MG63 (cell line): ENCODE data around the gene PHLDB3. TPM values are rescaled to one million over a fixed set of nuclear protein-coding genes. Genes with fewer than 3 reads are reported as not detected.
"Not testable (repeated sequence)": the region's sequence is repeated elsewhere in the genome, so short reads cannot be mapped to it uniquely, and the experiment has no call there.

Experiments used
- DNase-seq: peaks from one replicate; pipeline ENCODE4 v3.0.0-alpha.2; 2020
- H3K27me3 ChIP-seq: fragments of 250-450 bp; sonication (Bioruptor Pico); 2 replicates; pipeline ENCODE4 v1.5.1; 2020; ENCODE audit warnings: mild to moderate bottlenecking, moderate library complexity
- H3K36me3 ChIP-seq: fragments of 250-450 bp; sonication (Bioruptor Pico); 2 replicates; pipeline ENCODE4 v1.5.1; 2020; ENCODE audit warnings: mild to moderate bottlenecking, moderate library complexity
- H3K4me3 ChIP-seq: fragments of 250-450 bp; sonication (Bioruptor Pico); 2 replicates; pipeline ENCODE4 v1.5.1; 2020; ENCODE audit warnings: mild to moderate bottlenecking, moderate library complexity
- H3K9me3 ChIP-seq: fragments of 250-450 bp; sonication (Bioruptor Pico); 2 replicates; pipeline ENCODE4 v1.5.1; 2020; ENCODE audit warnings: mild to moderate bottlenecking, moderate library complexity
- total RNA-seq: library from RNA; depleted of rRNA; stranded (reverse); fragments of >200 nt; shearing (Covaris generic); gene quantifications from 2 replicates; pipeline ENCODE4 v1.2.3, GENCODE V29; 2014; ENCODE audit warnings: low replicate concordance

The PHLDB3 gene
- total RNA-seq, 1 experiment from 2014 or later: 10.5 TPM

- Histone ChIP-seq H3K4me3 (no peak overlapping the region), H3K9me3 (peaks cover 2% of the 10 kb centered on the region; the same call in 1 of the 2 replicates), H3K27me3 (no peaks in the 10 kb centered on the region), H3K36me3 (no peaks in the 10 kb centered on the region)
- no peak for DNase-seq
Observed at GRCh38 chr19:43444531-43445287, 59.8 kb downstream of the PHLDB3 start.

DNA sequence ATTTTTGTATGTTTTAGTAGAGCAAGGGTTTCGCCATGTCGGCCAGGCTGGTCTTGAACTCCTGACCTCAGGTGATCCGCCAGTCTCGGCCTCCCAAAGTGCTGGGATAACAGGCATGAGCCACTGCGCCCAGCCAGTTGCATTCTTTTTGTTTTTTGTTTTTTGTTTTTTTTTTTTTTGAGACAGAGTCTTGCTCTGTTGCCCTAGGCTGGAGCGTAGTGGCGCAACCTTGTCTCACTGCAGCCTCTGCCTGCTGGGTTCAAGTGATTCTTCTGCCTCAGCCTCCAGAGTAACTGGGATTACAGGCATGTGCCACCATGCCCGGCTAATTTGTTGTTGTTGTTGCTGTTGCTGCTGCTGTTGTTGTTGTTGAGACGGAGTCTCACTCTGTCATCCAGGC, 60.5 kb downstream of the PHLDB3 start:
- H3K27me3 ChIP-seq, H3K4me3 ChIP-seq, DNase-seq, H3K9me3 ChIP-seq, H3K36me3 ChIP-seq: not testable (repeated sequence)

- Histone ChIP-seq H3K4me3 (no peak overlapping the region), H3K36me3 (no peaks in the 10 kb centered on the region), H3K9me3 (peaks cover 5% of the 10 kb centered on the region), H3K27me3 (no peaks in the 10 kb centered on the region)
- no peak for DNase-seq
Observed at GRCh38 chr19:43441716-43442115, 62.8 kb downstream of the PHLDB3 start.

DNA sequence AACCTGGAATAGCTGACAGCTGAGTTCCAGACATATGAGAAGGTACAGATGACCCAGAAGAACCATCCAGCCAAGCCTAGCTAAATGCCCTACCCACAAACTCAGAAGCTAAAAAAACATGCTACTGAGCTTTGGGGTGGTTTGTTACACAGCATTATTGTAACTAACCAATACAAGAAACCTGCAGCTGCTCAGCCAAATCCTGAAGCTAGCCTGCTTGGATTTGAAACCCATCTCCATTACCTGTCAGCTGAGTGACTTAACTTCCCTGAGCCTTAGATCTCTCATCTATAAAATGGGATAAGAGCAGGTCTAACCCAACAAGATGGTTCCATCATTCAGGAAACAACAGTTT, 64.9 kb downstream of the PHLDB3 start:
- no peaks in the 10 kb centered on the region for H3K36me3 ChIP-seq
- peaks cover 5% of the 10 kb centered on the region for H3K9me3 ChIP-seq
- no peak overlapping the region for H3K4me3 ChIP-seq
- no peaks in the 10 kb centered on the region for H3K27me3 ChIP-seq
- no peak for DNase-seq

GRCh38 chr19:43439032-43439708, 65.4 kb downstream of the PHLDB3 start:
- peak; percentile 61 for DNase-seq
- Histone ChIP-seq H3K4me3 (no peak overlapping the region), H3K36me3 (no peaks in the 10 kb centered on the region), H3K9me3 (peaks cover 5% of the 10 kb centered on the region), H3K27me3 (no peaks in the 10 kb centered on the region)

- Histone ChIP-seq H3K4me3 (no peak overlapping the region), H3K27me3 (no peaks in the 10 kb centered on the region), H3K9me3 (peaks cover 5% of the 10 kb centered on the region), H3K36me3 (no peaks in the 10 kb centered on the region)
- peak; percentile 90 for DNase-seq
Observed at GRCh38 chr19:43438291-43439031, 66.1 kb downstream of the PHLDB3 start.

DNA sequence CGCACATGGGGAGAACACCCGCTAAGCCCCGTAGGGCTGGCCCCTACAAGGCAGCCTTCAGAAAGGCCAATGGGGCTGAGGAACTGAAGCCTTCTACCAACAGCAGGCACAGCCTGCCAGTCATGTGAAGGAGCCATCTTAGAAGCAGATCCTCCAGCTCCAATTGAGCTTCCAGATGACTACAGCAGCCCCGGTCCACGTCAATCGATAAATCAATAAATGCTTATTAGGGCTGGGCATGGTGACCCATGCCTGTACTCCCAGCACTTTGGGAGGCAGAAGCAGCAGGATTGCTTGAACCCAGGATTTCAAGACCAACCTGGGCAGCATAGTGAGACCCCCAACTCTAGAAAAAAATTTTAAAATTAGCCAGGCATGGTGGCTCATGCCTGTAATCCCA, 66.8 kb downstream of the PHLDB3 start:
- Histone ChIP-seq H3K36me3 (no peaks in the 10 kb centered on the region), H3K4me3 (no peak overlapping the region), H3K9me3 (peaks cover 5% of the 10 kb centered on the region), H3K27me3 (no peaks in the 10 kb centered on the region)
- no peak for DNase-seq

DNA sequence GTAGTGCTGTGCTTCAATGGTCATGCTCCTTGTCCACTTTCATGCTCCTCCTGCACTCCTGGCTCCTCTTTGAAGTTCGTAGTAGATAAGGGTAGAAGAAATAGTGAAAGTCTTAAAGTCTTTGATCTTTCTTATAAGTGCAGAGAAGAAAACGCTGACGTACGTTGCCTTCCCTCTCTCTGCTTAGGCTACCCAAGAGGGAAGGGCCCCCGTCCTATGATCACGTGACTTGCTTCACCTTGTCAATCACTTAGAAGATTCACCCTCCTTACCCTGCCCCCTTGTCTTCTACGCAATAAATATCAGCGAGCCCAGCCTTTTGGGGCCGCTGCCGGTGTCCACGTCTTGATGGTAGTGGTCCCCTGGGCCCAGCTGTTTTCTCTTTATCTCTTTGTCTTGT, 67.3 kb downstream of the PHLDB3 start:
- H3K36me3 ChIP-seq, DNase-seq, H3K27me3 ChIP-seq, H3K9me3 ChIP-seq, H3K4me3 ChIP-seq: not testable (repeated sequence)

DNA sequence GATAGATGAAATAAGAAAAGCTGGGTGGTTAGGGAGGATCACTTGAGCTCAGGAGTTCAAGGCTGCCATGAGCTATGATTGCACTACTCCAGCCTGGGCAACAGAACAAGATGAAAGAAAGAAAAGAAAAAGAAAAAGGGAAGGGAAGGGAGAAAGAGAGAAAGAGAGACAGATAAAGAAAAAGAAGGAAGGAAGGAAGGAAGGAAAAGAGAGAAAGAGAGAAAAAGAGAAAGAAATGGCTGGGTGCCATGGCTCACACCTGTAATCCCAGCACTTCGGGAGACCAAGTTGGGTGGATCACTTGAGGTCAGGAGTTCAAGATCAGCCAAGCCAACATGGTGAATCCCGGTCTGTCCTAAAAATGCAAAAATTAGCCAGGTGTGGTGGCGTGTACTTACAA, 68.8 kb downstream of the PHLDB3 start:
- Histone ChIP-seq H3K9me3 (peaks cover 5% of the 10 kb centered on the region), H3K27me3 (no peaks in the 10 kb centered on the region), H3K4me3 (no peak overlapping the region), H3K36me3 (no peaks in the 10 kb centered on the region)
- DNase-seq: no peak

GRCh38 chr19:43433689-43434088, 70.9 kb downstream of the PHLDB3 start:
- Histone ChIP-seq H3K9me3 (no peaks in the 10 kb centered on the region), H3K36me3 (no peaks in the 10 kb centered on the region), H3K4me3 (no peak overlapping the region), H3K27me3 (no peaks in the 10 kb centered on the region)
- no peak for DNase-seq

GRCh38 chr19:43433358-43433673, 71.2 kb downstream of the PHLDB3 start:
- Histone ChIP-seq H3K36me3 (no peaks in the 10 kb centered on the region), H3K9me3 (no peaks in the 10 kb centered on the region), H3K4me3 (no peak overlapping the region), H3K27me3 (no peaks in the 10 kb centered on the region)
- DNase-seq: no peak

DNA sequence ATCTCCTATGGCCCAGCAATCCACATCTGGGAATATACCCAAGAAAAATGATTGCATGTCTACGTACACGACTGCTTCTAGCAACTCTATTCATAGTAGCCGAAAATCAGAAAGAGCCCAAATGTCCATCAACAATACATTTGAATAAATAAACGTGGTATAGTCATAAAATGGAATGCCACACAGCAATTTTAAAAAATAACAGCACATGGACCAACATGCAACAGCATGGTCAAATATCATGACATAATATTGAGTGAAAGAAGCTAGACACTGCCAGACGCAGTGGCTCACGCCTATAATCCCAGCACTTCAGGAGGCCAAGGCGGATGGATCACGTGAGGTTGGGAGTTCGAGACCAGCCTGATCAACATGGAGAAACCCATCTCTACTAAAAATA, 73.6 kb downstream of the PHLDB3 start:
- DNase-seq: no peak
- Histone ChIP-seq H3K36me3 (no peaks in the 10 kb centered on the region), H3K4me3 (no peak overlapping the region), H3K9me3 (no peaks in the 10 kb centered on the region), H3K27me3 (no peaks in the 10 kb centered on the region)

DNA sequence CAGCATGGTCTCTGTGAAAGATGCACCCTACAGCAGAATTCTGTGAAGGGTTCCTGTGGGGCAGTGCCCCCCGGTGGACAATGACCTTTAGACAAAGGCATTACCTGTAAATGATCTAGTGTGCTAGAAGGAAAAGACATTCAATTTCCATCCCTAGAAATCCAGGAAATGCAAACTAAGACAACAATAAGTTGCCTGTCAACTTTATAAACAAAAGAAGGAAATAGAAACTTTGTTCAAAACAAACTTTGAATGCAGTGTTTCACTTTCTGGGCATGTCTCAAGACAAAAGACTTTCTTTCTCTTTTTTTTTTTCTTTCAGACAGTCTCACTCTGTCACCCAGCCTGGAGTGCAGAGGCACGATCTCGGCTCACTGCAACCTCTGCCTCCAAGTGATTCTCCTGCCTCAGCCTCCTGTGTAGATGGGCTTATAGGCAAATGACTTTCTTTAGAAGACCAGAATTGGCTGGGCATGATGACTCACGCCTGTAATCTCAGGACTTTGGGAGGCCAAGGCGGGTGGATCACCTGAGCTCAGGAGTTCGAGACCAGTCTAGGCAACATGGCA, 74.3 kb downstream of the PHLDB3 start:
- Histone ChIP-seq H3K4me3 (no peak overlapping the region), H3K36me3 (no peaks in the 10 kb centered on the region), H3K9me3 (no peaks in the 10 kb centered on the region), H3K27me3 (no peaks in the 10 kb centered on the region)
- DNase-seq: no peak

DNA sequence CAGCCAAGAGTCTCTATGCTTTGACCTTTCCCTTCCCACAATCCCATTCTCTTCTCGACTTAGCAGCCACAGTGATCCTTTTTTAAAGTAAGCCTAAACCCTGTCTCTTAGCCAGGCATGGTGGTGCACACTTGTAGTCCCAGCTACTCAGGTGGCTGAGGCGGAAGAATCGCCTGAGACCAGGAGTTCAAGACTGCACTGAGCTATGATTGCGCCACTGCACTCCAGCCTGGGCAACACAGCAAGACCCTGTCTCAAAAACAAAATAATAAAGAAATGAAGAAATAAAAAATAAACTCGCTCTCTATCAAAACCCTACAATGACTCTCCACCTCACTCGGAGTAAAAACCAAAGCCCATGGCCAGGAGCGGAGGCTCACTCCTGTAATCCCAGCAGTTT, 75.2 kb downstream of the PHLDB3 start:
- Histone ChIP-seq H3K27me3 (no peaks in the 10 kb centered on the region), H3K9me3 (no peaks in the 10 kb centered on the region), H3K36me3 (no peaks in the 10 kb centered on the region), H3K4me3 (no peak overlapping the region)
- no peak for DNase-seq

DNA sequence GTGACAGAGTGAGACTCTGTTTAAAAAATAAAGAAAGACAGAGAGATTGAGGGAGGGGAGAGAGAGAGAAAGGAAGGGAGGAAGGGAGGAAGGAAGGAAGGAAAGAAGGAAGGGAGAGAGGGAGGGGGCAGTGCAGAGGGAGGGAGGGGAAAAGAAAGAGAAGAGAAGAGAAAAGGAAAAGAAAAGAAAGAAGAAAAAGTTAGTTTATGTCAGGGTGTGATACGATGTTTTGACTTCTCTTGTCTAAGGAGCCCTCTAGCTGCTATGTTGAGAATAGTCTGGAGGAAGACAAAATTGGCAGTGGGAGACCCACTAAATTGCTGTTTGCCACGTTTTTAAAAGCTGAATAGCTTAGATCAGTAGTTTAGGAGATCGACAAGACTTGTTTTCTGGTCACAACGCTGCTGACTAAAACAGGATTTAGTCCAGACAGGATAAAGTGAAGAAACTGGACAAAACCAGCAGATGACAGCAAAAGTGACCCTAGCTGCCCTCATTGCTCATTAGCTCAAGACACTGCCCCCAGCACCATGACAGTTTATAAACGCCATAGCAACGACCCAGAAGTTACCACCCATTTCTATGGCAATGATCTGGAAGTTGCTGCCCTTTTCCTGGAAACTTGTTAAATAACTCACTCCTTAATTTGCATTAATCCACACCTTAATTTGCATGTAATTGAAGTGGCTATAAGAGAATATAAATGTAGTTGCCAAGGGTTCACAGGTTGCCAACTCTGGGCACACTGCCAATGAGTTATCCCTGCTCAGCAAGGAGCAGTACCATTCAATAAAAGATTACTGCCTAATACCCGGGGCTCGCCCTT, 78.8 kb downstream of the PHLDB3 start:
- H3K27me3 ChIP-seq: no peaks in the 10 kb centered on the region
- H3K9me3 ChIP-seq: no peaks in the 10 kb centered on the region
- no peaks in the 10 kb centered on the region for H3K36me3 ChIP-seq
- peak; percentile 78 for DNase-seq
- H3K4me3 ChIP-seq: peak overlapping the region; percentile 7; the same call in 1 of the 2 replicates
